Prostate gland (tissue), 2 donors: ENCODE results near the gene PXN. TPM values are rescaled to one million over a fixed set of nuclear protein-coding genes. Genes with fewer than 3 reads are reported as not detected.

Experiments used
- DNase-seq: peaks from one replicate; pipeline ENCODE4 v3.0.0-alpha.2; 2019; ENCODE audit warnings: low spot score
- H3K27ac ChIP-seq, 2 donors: fragments of 200-600 bp; sonication (generic); 2 replicates each; pipeline ENCODE4 v1.5.1; 2017 to 2019
- H3K27me3 ChIP-seq: fragments of 200-600 bp; sonication (generic); replicated peaks from 2 replicates; pipeline ENCODE4 v1.5.1; 2019; ENCODE audit not compliant: insufficient read depth
- H3K36me3 ChIP-seq, 2 donors: fragments of 200-600 bp; sonication (generic); 1 replicate in 1 of 2; 2 replicates in 1 of 2; pipeline versions ENCODE4 v1.5.1 to v1.8.1; 2017 to 2019
- H3K4me1 ChIP-seq: fragments of 200-600 bp; sonication (generic); replicated peaks from 2 replicates; pipeline ENCODE4 v1.5.1; 2019
- H3K4me3 ChIP-seq, 2 donors: fragments of 200-600 bp; sonication (generic); 2 replicates each; pipeline ENCODE4 v1.5.1; 2017 to 2019
- H3K9me3 ChIP-seq: fragments of 200-600 bp; sonication (generic); 2 replicates; pipeline ENCODE4 v1.5.1; 2017
- CTCF ChIP-seq, 4 experiments: fragments of 200-600 bp in 2 of 4; fragments of 450-650 bp in 2 of 4; sonication (generic) in 2 of 4; IDR thresholded peaks; 1 replicate in 3 of 4; 2 replicates in 1 of 4; pipeline ENCODE4 v1.5.1; 2016 to 2019; ENCODE audit warnings: antibody characterized with exemption in 4 of 4, mild to moderate bottlenecking in 2 of 4, moderate library complexity in 2 of 4
- POLR2A ChIP-seq: fragments of 450-650 bp; IDR thresholded peaks from one replicate; pipeline ENCODE4 v1.6.1; 2016; ENCODE audit warnings: antibody characterized with exemption, mild to moderate bottlenecking
- POLR2AphosphoS5 ChIP-seq: sonication (generic); formaldehyde crosslinking; IDR thresholded peaks from one replicate; pipeline ENCODE4 v1.6.1; 2017; ENCODE audit warnings: antibody characterized with exemption
- WGBS: methylation state at CpG from one replicate; pipeline ENCODE4 v1.1.5; 2018; 5-methylcytosine and 5-hydroxymethylcytosine counted together
- intact Hi-C: fragments of 100-400 bp; cut with DNase I; formaldehyde crosslinking; loops from one replicate; pipeline ENCODE4 v1.14.2; 2022
- total RNA-seq, 2 donors: library from RNA; depleted of rRNA; stranded (reverse); fragments of >200 nt; gene quantifications; one replicate each; pipeline ENCODE4 v1.1.0, GENCODE V29; 2016

Gene PXN
- 100 to 1,000 TPM in 1 of 2 donors, 10 to 100 TPM in 1; 58.3 to 113 TPM for total RNA-seq

GRCh38 chr12:120265473-120266179 lies at the start of gene PXN:
Gene PXN, minus strand, starts transcription at chr12:120265730. Its CDS starts 101 bp downstream, at chr12:120265629.
- WGBS, result 2% methylated on average over 30 of the region's 81 CpGs
- intact Hi-C loops, result loop anchor here (1.0 to 2.0 kb wide), 2 partner anchors 37 to 65 kb away; partner anchors contain the start of gene RPLP0

DNA sequence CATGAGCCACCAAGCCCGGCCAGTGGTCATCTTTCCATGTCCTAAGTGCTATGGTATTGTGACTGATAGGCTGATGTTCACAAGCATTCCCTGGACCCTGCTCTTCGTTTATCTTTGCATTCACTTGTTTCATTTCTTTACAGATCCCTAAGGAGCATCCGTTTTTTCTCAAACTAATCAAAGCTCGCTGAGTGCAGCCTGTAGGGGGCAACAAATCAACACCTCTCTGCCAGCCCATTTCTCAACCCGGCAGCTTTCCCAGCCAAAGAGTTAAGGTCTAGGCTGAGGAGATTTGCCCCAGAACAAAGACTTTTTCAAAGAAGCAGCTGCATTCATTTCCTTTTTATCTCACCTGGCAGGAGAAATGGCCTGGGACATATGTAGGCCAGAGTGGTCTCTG lies 48.7 kb upstream of the PXN start:
- no peak overlapping the region for H3K27ac ChIP-seq
- DNase-seq, result no peak
- no peaks in the 10 kb centered on the region for H3K4me1 ChIP-seq
- 61% methylated on average over 5 of the region's 5 CpGs for WGBS
- H3K27me3 ChIP-seq, result no peaks in the 10 kb centered on the region
- intact Hi-C loops, result no loop called here
- no peak for TF ChIP-seq POLR2A
- TF ChIP-seq POLR2AphosphoS5, result no peak
- no peak for TF ChIP-seq CTCF (IDR thresholded peaks at IDR 0.05)
- H3K9me3 ChIP-seq, result no peaks in the 10 kb centered on the region
- H3K36me3 ChIP-seq, result no peaks in the 10 kb centered on the region
- no peak overlapping the region for H3K4me3 ChIP-seq

More at GRCh38 chr12:120265473-120266179, at the start of gene PXN:
- Histone ChIP-seq H3K9me3 (no peaks in the 10 kb centered on the region), H3K4me3 (peak within 1 kb of the TSS; percentile 67 to 93), H3K27ac (peak within 1 kb of the TSS; percentile 89 to 94), H3K36me3 (no peaks in the 10 kb centered on the region), H3K27me3 (no peaks in the 10 kb centered on the region), H3K4me1 (peaks cover 20% of the 10 kb centered on the region)
- TF ChIP-seq POLR2AphosphoS5 (peak; percentile 20), POLR2A (peak; percentile 82), CTCF (IDR thresholded peaks at IDR 0.05) (peak; percentile 88 to 95 (median 91))
- DNase-seq, result peak; percentile 84

GRCh38 chr12:120301962-120302815 lies 36.7 kb upstream of the PXN start, which contains the start of gene SIRT4:
Gene SIRT4, plus strand, starts transcription at chr12:120302321. Its CDS starts 1,241 bp downstream, at chr12:120303562.
- TF ChIP-seq CTCF (IDR thresholded peaks at IDR 0.05) (peak; percentile 34 to 85 (median 79)), POLR2AphosphoS5 (peak; percentile 98), POLR2A (peak; percentile 33)
- Histone ChIP-seq H3K27me3 (no peaks in the 10 kb centered on the region), H3K36me3 (no peaks in the 10 kb centered on the region), H3K27ac (peak within 1 kb of the TSS; percentile 69 to 70), H3K9me3 (no peaks in the 10 kb centered on the region), H3K4me3 (peak within 1 kb of the TSS; percentile 53 to 62), H3K4me1 (no peaks in the 10 kb centered on the region)
- WGBS, result 7% methylated on average over 31 of the region's 31 CpGs
- DNase-seq, result peak; percentile 90
- intact Hi-C loops, result no loop called here

DNA sequence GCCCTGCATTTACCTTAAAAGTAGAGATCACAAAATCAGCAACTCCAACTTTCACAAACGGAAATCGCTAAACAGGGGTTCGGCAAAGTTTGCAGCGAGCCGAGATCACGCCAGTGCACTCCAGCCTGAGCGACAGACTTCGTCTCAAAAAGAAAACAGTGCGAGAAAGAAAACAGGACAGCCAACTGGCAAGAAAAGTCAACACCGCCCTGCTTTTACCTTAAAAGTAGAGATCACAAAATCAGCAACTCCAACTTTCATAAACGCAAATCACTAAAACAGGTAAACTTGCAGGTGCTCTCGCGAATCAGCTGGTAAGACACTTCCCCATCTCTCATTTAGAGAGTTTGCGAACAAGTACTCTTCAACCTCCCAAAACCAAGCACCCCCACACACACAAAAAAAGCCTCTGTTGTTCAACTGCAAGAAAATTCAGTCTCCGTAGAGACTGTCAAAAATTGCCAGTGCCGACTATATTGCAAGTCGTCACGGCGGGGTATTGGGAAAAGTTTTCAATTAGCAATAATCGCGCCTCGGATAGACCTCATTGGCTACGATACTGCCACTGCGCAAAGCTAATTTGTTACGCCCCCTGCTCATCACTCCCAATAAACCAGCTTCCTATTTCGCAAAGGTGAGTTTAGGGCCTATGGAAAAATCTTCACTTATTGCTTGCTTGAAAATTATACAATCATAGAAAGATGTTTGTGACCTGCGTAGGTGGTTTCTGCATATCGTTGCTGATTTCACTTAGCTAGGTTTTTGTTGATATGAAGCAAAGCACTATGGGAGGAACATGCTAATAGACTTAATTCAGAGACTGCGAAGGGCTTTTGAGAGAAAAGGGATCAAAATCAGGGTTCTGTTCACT lies 27.4 kb upstream of the PXN start, which contains the start of gene RNU4-1:
Gene RNU4-1 (minus strand): TSS at position 577 of the 871 bp plus-strand sequence.
- TF ChIP-seq POLR2A (no peak), POLR2AphosphoS5 (peak; percentile 77), CTCF (IDR thresholded peaks at IDR 0.05) (peak in 1 of 4 experiments; percentile 10)
- peak; percentile 68 for DNase-seq
- H3K27me3 ChIP-seq, result no peaks in the 10 kb centered on the region
- H3K4me1 ChIP-seq, result no peaks in the 10 kb centered on the region
- H3K9me3 ChIP-seq, result no peaks in the 10 kb centered on the region
- H3K36me3 ChIP-seq, result no peaks in the 10 kb centered on the region
- peak within 1 kb of the TSS; percentile 97 for H3K27ac ChIP-seq
- 2% methylated on average over 29 of the region's 29 CpGs for WGBS
- intact Hi-C loops, result no loop called here
- H3K4me3 ChIP-seq, result peak within 1 kb of the TSS; percentile 48 to 54
